ENCODE data around the gene EYS.

DNA sequence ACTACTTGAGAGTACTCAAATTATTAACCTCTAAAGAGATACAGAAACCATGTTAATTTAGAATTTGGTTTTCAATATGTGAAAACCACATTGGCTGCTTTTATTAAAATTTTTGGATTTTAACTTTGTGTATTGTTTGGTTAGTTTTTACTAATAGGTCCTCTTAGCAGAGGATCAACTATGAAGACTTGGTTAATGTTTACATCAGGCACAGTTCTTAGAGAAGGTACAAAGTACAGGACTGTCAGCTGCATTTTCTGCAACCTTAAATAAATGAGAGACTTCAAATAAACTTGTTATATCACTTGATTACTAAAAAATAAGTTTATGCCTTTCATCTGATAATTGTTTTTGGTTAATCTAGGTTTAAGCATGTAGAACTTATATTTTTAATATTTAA, 1982.3 kb downstream of the EYS start:
- TF ChIP-seq, protein P1, sequence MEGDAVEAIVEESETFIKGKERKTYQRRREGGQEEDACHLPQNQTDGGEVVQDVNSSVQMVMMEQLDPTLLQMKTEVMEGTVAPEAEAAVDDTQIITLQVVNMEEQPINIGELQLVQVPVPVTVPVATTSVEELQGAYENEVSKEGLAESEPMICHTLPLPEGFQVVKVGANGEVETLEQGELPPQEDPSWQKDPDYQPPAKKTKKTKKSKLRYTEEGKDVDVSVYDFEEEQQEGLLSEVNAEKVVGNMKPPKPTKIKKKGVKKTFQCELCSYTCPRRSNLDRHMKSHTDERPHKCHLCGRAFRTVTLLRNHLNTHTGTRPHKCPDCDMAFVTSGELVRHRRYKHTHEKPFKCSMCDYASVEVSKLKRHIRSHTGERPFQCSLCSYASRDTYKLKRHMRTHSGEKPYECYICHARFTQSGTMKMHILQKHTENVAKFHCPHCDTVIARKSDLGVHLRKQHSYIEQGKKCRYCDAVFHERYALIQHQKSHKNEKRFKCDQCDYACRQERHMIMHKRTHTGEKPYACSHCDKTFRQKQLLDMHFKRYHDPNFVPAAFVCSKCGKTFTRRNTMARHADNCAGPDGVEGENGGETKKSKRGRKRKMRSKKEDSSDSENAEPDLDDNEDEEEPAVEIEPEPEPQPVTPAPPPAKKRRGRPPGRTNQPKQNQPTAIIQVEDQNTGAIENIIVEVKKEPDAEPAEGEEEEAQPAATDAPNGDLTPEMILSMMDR (IDR thresholded peaks at IDR 0.05) = no peak
- TF ChIP-seq POLR2AphosphoS5 (IDR thresholded peaks at IDR 0.05) = no peak
- no peak for TF ChIP-seq EP300 (IDR thresholded peaks at IDR 0.05)

Measured in gastroesophageal sphincter (tissue), 3 donors.